ENCODE results near the gene PPP1R14B.

PPP1R14B gene

DNA sequence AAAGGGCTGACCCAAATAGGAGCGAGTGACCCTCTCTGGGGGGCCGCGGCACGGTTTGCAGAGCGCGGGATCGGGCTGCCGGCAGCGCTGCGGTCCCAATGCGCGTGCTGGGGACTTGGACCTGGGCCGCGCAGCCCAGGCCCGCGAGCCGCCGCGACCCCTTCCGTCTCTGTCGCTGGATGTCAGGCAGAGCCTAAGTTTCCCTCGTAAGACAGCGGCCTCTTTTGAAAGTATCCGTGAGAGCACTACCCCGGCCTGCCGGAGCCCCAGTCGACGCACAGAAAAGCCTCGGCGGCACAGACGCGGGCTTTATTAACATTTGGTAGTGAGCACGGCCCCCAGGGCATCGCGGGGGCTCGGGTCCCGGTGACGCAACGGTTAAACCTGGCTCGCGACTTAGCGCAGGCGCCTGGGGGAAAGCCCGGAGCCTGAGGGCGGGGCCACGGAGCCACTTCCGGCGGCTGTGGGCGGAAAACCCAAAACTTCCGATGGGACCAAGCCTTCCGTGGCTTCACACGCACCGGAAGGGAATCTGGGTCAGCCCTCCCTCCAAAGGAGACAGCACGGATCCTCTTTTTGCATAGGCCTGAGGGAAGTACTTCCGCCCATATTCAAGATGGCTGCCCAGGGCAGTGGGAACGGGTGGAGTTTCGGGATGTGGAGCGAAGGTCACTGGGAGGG is 22.9 kb upstream of the PPP1R14B start:
- Histone ChIP-seq H2AFZ (ENCODE audit: low read depth, low read length) (peak overlapping the region; percentile 46), H3K36me3 (ENCODE audit: insufficient read depth, low read length) (peaks cover 7% of the 10 kb centered on the region), H3K4me1 (ENCODE audit: insufficient read depth, low read length) (peaks cover 23% of the 10 kb centered on the region), H3K9me3 (ENCODE audit: low read length) (no peaks in the 10 kb centered on the region), H3K4me3 (ENCODE audit: low read length) (peak overlapping the region; percentile 67), H3K27me3 (ENCODE audit: insufficient read depth, low read length) (no peaks in the 10 kb centered on the region)

DNA sequence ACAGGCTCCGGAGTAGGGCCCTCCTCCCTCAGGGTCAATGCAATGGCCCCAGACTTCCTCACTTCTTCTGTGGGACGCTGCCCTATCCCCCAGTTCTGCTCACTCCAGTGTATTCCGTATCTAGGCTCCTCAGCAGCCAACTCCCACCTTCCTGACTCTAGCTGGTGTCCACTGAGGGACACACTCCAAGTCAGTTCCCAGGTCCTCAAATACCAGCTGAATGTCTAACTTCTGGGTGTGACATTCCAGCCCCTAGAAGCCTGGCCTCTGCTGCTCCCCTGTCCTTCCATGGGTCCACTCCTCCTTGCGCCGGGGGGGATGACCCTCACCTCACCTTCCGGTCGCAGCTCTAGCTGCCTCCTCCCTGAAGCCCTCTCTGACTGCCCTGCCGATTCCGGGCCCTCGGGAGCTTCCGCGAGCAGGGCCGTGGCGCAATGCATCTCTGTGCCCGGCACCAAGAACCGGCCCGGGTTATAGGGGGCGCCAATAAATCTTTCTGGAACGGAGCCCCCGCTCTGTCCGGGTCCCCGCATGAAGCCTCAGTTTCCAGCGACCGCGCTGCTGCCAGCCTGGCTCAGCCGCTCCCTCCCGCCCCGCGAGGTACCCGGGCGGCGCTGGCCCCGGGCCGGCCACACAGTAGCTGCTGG is 22.3 kb upstream of the PPP1R14B start:
- H3K27me3 ChIP-seq (ENCODE audit: insufficient read depth, low read length): no peaks in the 10 kb centered on the region
- peak overlapping the region; percentile 46 for H2AFZ ChIP-seq (ENCODE audit: low read depth, low read length)
- peak overlapping the region; percentile 50 for H3K4me3 ChIP-seq (ENCODE audit: low read length)
- peaks cover 23% of the 10 kb centered on the region for H3K4me1 ChIP-seq (ENCODE audit: insufficient read depth, low read length)
- H3K36me3 ChIP-seq (ENCODE audit: insufficient read depth, low read length): peaks cover 7% of the 10 kb centered on the region
- H3K9me3 ChIP-seq (ENCODE audit: low read length): no peaks in the 10 kb centered on the region

GRCh38 chr11:64268025-64268892 is 21.5 kb upstream of the PPP1R14B start:
- peaks cover 9% of the 10 kb centered on the region for H3K36me3 ChIP-seq (ENCODE audit: insufficient read depth, low read length)
- no peaks in the 10 kb centered on the region for H3K9me3 ChIP-seq (ENCODE audit: low read length)
- no peaks in the 10 kb centered on the region for H3K27me3 ChIP-seq (ENCODE audit: insufficient read depth, low read length)
- no peak overlapping the region for H2AFZ ChIP-seq (ENCODE audit: low read depth, low read length)
- H3K4me1 ChIP-seq (ENCODE audit: insufficient read depth, low read length): peaks cover 23% of the 10 kb centered on the region
- peak overlapping the region; percentile 50 for H3K4me3 ChIP-seq (ENCODE audit: low read length)

DNA sequence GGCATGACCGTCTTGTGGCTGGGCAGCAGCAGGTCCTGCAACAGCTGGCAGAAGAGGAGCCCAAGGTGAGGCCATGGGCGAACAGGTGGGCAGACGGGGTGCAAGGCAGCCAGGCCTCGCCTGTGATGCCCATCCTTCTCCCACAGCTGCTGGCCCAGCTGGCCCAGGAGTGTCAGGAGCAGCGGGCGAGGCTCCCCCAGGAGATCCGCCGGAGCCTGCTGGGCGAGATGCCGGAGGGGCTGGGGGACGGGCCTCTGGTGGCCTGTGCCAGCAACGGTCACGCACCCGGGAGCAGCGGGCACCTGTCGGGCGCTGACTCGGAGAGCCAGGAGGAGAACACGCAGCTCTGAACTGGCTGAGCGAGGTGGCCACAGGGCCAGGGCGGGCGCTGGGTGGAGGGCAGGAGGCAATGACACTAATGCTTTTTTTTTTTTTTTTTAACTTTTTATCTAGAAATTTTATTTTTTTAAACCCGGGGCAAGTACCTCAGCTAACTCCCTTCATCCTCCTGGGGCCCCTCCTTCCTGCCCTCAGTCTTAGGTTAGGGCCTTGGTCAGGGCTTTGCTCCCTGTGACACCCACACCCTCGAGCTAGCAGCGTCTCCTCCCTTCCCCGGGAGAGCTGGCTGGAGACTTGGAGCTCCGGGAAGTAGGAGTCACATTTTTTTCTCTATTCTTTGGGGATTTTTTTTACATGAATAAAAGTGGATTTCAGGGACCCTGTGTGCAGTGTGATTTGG is 20.6 kb upstream of the PPP1R14B start:
- Histone ChIP-seq H2AFZ (ENCODE audit: low read depth, low read length) (no peak overlapping the region), H3K4me3 (ENCODE audit: low read length) (no peak overlapping the region), H3K27me3 (ENCODE audit: insufficient read depth, low read length) (no peaks in the 10 kb centered on the region), H3K4me1 (ENCODE audit: insufficient read depth, low read length) (peaks cover 22% of the 10 kb centered on the region), H3K36me3 (ENCODE audit: insufficient read depth, low read length) (peaks cover 17% of the 10 kb centered on the region), H3K9me3 (ENCODE audit: low read length) (no peaks in the 10 kb centered on the region)

GRCh38 chr11:64266339-64266738 is 19.6 kb upstream of the PPP1R14B start:
- Histone ChIP-seq H3K4me1 (ENCODE audit: insufficient read depth, low read length) (peaks cover 13% of the 10 kb centered on the region), H3K9me3 (ENCODE audit: low read length) (no peaks in the 10 kb centered on the region), H3K27me3 (ENCODE audit: insufficient read depth, low read length) (no peaks in the 10 kb centered on the region), H3K4me3 (ENCODE audit: low read length) (no peak overlapping the region), H3K36me3 (ENCODE audit: insufficient read depth, low read length) (peaks cover 27% of the 10 kb centered on the region), H2AFZ (ENCODE audit: low read depth, low read length) (no peak overlapping the region)

DNA sequence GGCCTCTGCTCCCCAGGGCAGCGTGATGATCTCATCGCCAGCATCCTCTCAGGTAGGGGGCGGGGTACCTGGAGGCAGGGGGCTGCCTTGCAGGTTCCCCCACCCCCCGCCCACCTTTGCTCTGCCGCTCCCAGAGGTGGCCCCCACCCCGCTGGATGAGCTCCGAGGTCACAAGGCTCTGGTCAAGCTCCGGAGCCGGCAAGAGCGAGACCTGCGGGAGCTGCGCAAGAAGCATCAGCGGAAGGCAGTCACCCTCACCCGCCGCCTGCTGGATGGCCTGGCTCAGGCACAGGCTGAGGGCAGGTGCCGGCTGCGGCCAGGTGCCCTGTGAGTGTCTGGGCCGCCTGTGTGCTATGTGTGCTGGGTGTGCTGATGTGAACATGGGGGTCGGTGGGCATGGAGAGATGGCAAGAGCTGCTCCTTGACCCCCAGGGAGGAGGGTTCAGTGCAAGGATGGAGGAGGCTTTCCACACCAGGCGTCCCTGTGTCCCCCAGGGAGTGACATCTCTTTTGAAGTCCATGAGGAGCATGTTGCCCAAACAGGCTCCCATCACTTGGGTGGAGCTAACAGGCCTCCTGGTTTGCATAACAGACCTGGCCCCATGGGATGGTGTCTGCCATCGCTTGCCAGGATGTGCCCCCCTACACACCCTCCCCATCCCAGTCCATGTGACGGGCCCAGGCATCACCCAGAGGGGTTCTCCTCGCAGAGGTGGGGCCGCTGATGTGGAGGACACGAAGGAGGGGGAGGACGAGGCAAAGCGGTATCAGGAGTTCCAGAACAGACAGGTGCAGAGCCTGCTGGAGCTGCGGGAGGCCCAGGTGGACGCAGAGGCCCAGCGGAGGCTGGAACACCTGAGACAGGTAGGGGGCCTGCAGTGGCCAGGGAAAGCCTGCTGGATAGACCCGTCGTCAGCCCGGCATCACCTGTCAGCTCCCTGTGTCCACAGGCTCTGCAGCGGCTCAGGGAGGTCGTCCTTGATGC is 18.7 kb upstream of the PPP1R14B start:
- no peak overlapping the region for H2AFZ ChIP-seq (ENCODE audit: low read depth, low read length)

GRCh38 chr11:64264371-64264852 is 17.7 kb upstream of the PPP1R14B start:
- Histone ChIP-seq H3K27me3 (ENCODE audit: insufficient read depth, low read length) (no peaks in the 10 kb centered on the region), H3K36me3 (ENCODE audit: insufficient read depth, low read length) (peaks cover 40% of the 10 kb centered on the region), H3K9me3 (ENCODE audit: low read length) (no peaks in the 10 kb centered on the region), H2AFZ (ENCODE audit: low read depth, low read length) (no peak overlapping the region), H3K4me1 (ENCODE audit: insufficient read depth, low read length) (peaks cover 9% of the 10 kb centered on the region), H3K4me3 (ENCODE audit: low read length) (no peak overlapping the region)

More for the DNA sequence above, 18.7 kb upstream of the PPP1R14B start:
- Histone ChIP-seq H3K27me3 (ENCODE audit: insufficient read depth, low read length) (no peaks in the 10 kb centered on the region), H3K4me3 (ENCODE audit: low read length) (no peak overlapping the region), H3K9me3 (ENCODE audit: low read length) (no peaks in the 10 kb centered on the region), H3K36me3 (ENCODE audit: insufficient read depth, low read length) (peaks cover 31% of the 10 kb centered on the region), H3K4me1 (ENCODE audit: insufficient read depth, low read length) (peaks cover 11% of the 10 kb centered on the region)

- H3K4me3 ChIP-seq (ENCODE audit: low read length): no peak overlapping the region
- no peaks in the 10 kb centered on the region for H3K27me3 ChIP-seq (ENCODE audit: insufficient read depth, low read length)
- H3K9me3 ChIP-seq (ENCODE audit: low read length): no peaks in the 10 kb centered on the region
- no peak overlapping the region for H2AFZ ChIP-seq (ENCODE audit: low read depth, low read length)
- H3K4me1 ChIP-seq (ENCODE audit: insufficient read depth, low read length): peaks cover 7% of the 10 kb centered on the region
- peaks cover 43% of the 10 kb centered on the region for H3K36me3 ChIP-seq (ENCODE audit: insufficient read depth, low read length)
These were observed 17.2 kb upstream of the PPP1R14B start for GRCh38 chr11:64263947-64264317.

DNA sequence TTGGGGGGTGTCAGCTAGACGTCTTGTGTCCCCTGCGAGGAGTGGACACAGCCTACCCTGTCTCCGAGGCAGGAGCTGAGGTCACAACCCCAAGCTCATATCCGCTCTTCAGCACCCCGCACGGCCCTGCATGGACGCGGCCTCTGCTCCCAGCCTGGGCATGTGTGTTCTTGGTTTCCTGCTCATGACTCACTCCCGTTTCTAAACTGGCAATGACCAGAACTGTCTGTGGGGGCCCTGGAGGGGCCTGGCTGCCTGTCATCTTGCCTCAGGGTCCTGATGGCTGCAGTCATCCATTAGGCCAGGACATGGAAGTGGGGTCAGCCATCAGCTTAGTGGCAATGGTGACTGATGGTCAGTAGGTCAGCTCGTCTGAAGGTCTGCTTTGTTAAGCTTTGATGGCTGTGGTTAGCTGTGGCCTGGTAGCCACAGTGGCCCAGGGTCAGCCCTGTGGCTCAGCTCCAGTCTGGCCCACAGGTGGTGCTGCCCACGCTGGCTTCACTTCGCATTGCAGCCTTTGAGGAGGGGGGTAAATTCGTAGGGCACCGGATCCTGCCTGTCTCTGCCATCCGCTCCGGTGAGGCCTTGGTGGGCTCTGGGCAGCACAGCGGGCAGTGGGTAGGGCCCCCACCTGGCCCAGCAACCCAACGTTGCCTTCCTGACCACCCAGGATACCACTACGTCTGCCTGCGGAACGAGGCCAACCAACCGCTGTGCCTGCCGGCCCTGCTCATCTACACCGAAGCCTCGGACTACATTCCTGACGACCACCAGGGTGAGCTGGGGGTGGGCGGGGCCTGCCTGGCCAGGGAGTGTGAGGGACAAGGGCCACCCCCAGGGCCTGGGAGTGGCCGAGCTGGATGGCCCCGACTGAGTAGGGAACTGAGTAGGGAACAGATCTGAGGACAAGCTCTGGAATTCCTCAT is 16.5 kb upstream of the PPP1R14B start:
- no peaks in the 10 kb centered on the region for H3K27me3 ChIP-seq (ENCODE audit: insufficient read depth, low read length)
- no peaks in the 10 kb centered on the region for H3K9me3 ChIP-seq (ENCODE audit: low read length)
- no peak overlapping the region for H3K4me3 ChIP-seq (ENCODE audit: low read length)
- H3K4me1 ChIP-seq (ENCODE audit: insufficient read depth, low read length): peaks cover under 1% of the 10 kb centered on the region
- no peak overlapping the region for H2AFZ ChIP-seq (ENCODE audit: low read depth, low read length)
- H3K36me3 ChIP-seq (ENCODE audit: insufficient read depth, low read length): peaks cover 48% of the 10 kb centered on the region

DNA sequence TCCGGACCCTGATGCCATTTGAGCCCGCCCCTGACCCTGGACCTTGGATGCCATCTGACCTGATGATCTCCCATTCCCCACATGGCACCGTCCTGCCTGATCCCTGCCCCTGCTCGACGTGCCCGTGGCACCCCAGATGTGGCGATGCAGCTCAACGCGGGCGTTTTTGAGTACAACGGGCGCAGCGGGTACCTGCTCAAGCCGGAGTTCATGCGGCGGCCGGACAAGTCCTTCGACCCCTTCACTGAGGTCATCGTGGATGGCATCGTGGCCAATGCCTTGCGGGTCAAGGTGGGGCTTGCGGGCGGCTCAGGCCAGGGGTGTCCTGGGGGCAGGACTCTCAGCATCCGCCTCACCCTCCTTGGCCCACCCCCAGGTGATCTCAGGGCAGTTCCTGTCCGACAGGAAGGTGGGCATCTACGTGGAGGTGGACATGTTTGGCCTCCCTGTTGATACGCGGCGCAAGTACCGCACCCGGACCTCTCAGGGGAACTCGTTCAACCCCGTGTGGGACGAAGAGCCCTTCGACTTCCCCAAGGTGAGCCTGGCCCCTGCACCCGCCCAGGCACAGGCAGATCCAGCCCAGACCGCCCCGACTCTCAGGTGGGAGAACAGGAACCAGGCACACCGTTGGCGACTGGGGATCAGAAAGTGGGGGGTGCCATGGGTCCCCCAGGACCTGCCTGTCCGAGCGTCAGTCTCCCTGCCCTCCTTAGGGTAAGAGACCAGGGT is 15.7 kb upstream of the PPP1R14B start:
- H3K36me3 ChIP-seq (ENCODE audit: insufficient read depth, low read length): peaks cover 51% of the 10 kb centered on the region
- no peaks in the 10 kb centered on the region for H3K9me3 ChIP-seq (ENCODE audit: low read length)
- H3K27me3 ChIP-seq (ENCODE audit: insufficient read depth, low read length): no peaks in the 10 kb centered on the region
- no peaks in the 10 kb centered on the region for H3K4me1 ChIP-seq (ENCODE audit: insufficient read depth, low read length)
- no peak overlapping the region for H2AFZ ChIP-seq (ENCODE audit: low read depth, low read length)
- H3K4me3 ChIP-seq (ENCODE audit: low read length): no peak overlapping the region
